Measurements from ENCODE around the gene LRRN1.
"Not testable (repeated sequence)": the region's sequence is repeated elsewhere in the genome, so short reads cannot be mapped to it uniquely, and the experiment has no call there.

Gene LRRN1

GRCh38 chr3:3815206-3815605, 16.0 kb downstream of the LRRN1 start:
- DNase-seq: no peak

GRCh38 chr3:3816034-3816433, 16.8 kb downstream of the LRRN1 start:
- DNase-seq: no peak

- DNase-seq: no peak
Observed at GRCh38 chr3:3817865-3818264, 18.6 kb downstream of the LRRN1 start.

GRCh38 chr3:3821777-3822176, 22.5 kb downstream of the LRRN1 start:
- no peak for DNase-seq

GRCh38 chr3:3825035-3825434, 25.8 kb downstream of the LRRN1 start:
- DNase-seq: no peak

GRCh38 chr3:3826521-3826920, 27.3 kb downstream of the LRRN1 start:
- no peak for DNase-seq

- DNase-seq: no peak
Observed at GRCh38 chr3:3827111-3827510, 27.9 kb downstream of the LRRN1 start.

GRCh38 chr3:3828417-3828816, 29.2 kb downstream of the LRRN1 start:
- not testable (repeated sequence) for DNase-seq

GRCh38 chr3:3836845-3837244, 37.6 kb downstream of the LRRN1 start:
- no peak for DNase-seq

GRCh38 chr3:3842356-3842755, 43.1 kb downstream of the LRRN1 start:
- DNase-seq: no peak

GRCh38 chr3:3847994-3848922, 49.0 kb downstream of the LRRN1 start:
- no peak for DNase-seq

GRCh38 chr3:3848923-3849275, 49.7 kb downstream of the LRRN1 start:
- no peak for DNase-seq

- DNase-seq: no peak
Observed at GRCh38 chr3:3851621-3852323, 52.5 kb downstream of the LRRN1 start.

GRCh38 chr3:3853544-3853943, 54.3 kb downstream of the LRRN1 start:
- no peak for DNase-seq

GRCh38 chr3:3855056-3855455, 55.8 kb downstream of the LRRN1 start:
- DNase-seq: no peak

- DNase-seq: no peak
Observed at GRCh38 chr3:3860235-3860634, 61.0 kb downstream of the LRRN1 start.

GRCh38 chr3:3862534-3862933, 63.3 kb downstream of the LRRN1 start:
- DNase-seq: no peak

- DNase-seq: no peak
Observed at GRCh38 chr3:3875491-3875890, 76.3 kb downstream of the LRRN1 start.

GRCh38 chr3:3881050-3881449, 81.8 kb downstream of the LRRN1 start:
- DNase-seq: no peak

GRCh38 chr3:3887311-3887710, 88.1 kb downstream of the LRRN1 start:
- DNase-seq: not testable (repeated sequence)

- no peak for DNase-seq
Observed at GRCh38 chr3:3893590-3893989, 94.4 kb downstream of the LRRN1 start.

All from NCI-H2029 (cell line).